Renal cortex interstitium (tissue), 11 donors: ENCODE data around the gene CLP1. TPM values are rescaled to one million over a fixed set of nuclear protein-coding genes. Genes with fewer than 3 reads are reported as not detected.
A peak's percentile ranks its signal among the peaks of the same experiment; 100 is the strongest.

Experiments
- DNase-seq, 11 donors: peaks; one replicate each; pipeline ENCODE4 v3.0.0-alpha.2; 2013; ENCODE audit warnings: low read depth in 9 of 11, low spot score in 4 of 11; ENCODE audit errors: extremely low read depth in 1 of 11
- polyA plus RNA-seq, 3 donors: library from polyadenylated mRNA; unstranded; fragments of 120-200 nt; gene quantifications; one replicate each; pipeline ENCODE4 v1.2.1, GENCODE V29; 2013; ENCODE audit not compliant: insufficient read length in 3 of 3

CLP1 gene
- polyA plus RNA-seq, 3 donors: 14.5 to 18.5 (median 16.8) TPM

DNA sequence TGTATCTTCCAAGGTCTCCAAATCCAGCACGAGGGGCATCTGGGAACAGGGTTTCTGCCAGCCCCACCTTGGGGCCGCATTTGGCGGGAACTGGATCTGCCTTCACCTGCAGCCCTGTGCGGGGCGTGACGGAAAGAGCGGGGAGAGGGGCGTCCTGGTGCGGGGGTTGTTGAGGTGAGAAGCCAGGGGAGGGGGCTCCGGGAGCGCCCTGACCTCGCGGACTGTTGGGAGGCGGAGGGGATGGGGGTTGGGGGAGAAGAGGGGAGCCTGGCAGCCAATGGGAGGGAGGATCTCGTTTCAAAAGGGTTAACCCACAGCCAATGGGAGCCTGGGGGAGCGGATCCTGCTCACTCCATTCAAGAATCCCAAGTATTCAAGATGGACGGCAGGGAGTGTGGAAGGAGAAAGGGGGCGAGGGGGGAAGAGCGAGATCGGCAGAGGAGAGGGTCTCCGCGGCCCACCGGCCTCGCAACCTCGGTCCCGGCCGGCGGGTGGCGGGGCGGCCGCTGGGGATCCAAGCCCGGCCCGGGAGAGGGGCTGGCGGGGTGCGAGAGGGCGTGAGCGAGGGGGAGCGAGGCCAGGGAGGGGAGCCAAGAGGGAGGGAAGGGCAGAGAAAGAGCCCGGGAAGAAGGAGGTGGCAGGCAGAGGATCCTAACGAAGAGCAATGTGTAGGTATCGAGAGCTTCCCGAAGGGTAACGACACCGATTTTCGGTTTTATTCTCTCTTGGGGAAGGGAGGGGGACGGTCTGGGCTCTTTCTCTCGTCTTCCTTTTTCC lies 19.4 kb upstream of the CLP1 start:
- DNase-seq: peak in 10 of 11 donors; percentile 78 to 94 (median 88)

DNA sequence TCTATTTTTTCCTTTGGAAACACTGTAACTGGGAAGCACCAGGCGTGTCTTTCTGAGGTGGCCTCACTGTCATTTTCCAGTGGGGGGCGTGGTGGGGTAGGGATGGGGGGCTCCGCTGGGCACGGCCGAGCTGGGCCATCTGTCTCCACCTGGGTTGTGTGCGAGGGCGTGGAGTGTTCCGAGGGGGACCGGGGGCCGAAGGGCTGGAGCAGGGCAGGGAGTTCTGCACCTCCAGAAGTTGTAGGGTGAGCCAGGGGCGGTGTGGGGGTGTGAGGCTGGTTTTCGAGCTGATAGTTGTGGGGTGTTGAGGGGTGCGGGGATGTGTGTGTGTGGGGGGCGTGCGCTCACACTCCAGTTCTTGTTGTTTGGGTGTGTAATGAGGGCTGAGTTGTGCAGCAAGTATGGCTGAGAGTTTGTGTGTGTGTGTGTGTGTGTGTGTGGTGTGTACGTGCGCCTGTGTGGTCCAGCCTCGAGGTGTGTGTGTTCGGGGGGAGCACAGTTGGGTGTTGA lies 18.7 kb upstream of the CLP1 start:
- DNase-seq: no peak

DNA sequence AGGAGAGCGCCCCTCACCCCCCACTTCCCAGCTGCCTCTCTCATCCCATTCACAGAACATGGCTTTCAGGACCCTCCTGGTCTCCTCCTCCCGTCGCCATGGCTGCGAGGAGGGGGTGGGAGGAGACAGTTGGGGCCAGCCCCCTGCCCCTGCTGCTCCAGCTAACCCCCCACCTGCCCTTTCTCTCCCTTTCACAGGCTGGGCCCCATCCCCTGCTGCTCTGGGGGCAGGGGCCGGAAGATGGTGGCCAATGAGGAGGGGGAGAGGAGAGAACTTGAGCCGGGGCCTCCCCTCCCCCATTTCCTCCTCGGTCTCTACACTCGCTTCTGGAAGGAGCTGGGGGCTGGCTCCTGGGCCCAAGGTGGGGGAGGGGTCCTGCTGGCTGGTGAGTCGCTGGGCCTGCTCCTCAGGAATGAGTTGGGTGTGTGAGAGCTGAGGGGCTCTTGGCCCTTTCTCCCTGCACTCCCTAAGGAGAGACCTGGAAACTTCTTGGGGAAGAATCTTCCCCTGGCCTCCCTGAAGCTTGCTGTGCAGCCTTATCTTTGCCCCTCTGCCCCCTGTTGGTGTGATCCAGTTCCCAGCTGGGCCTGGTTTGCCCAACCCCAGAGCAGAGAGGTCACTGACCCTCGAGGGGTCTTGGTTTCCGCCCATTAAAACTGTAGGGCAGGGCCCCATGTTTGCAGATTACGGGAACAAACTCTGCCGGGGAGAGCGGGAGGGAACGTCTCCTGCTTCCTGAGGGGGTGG lies 18.1 kb upstream of the CLP1 start:
- DNase-seq: peak in 10 of 11 donors; percentile 87 to 95 (median 92)

DNA sequence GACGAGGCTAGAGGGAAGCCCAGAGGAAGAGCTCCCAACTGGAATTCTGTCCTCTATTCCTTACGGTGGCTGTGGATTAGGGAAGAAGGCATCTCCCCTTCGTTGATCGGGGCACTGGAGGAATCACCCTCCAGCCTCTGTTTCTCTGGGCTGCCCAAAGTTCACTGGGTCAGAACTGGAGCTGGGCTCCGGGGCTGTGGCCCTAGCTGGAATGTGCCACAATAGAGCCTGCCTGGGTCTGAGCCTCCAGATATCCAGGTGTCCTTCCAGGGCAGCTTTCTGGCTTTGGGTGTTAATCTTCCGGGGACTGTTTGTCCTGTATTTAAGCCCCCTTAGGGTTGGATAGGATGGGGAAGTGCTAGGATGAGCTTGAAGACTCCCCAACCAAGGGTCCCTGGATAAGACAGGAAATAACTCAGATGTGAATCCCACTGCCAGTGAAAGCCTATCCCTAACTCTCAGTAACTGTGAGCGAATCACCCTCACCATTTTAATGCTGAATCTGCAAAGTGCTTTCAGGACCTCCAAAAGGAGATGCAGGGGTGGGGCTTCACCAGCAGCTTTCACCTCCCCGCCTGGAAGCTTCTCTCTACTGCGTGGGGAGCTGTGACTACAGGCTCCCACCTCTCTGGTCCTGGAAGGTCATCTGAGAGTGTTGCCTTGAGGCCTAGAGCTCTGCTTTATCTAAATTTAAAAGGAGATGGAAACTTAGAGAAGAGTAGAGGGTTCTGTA lies 17.3 kb upstream of the CLP1 start:
- DNase-seq: no peak

DNA sequence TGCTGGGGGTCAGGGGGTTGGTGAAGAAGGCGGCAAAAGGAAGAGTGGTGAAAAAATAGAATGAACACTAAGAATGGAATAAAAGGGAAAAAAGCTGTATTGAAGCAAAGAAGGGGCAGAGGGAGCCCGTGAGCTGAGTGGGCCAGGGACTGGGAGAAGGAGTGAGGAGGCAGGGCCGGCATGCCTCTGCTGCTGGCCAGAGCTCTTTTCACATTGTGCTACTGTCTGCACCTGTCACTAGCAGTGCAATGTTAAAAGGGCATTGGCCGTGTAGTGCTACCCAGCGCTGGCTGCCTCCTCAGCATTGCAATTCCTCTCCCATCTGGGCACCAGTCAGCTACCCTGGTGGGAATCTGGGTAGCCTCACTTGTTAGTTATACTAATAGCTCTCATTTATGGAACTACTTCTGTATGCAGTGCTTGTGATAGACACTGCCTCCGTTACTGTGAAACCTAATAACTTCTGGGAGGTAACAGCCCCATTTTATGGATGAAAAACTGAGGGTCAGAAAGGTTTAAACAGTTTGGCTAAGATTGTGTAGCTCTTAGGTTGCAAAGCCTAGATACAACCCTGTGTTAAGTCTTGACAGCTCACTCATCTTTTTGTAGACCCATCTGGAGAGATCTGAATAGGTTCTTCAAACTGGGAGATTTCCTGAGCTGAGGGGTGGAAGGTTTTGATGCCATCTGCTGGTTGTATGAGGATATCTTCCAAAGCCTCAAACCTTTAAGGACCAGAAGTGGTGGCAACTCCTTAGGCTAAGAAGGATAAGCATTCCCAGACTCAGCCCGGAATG lies 16.4 kb upstream of the CLP1 start:
- no peak for DNase-seq

DNA sequence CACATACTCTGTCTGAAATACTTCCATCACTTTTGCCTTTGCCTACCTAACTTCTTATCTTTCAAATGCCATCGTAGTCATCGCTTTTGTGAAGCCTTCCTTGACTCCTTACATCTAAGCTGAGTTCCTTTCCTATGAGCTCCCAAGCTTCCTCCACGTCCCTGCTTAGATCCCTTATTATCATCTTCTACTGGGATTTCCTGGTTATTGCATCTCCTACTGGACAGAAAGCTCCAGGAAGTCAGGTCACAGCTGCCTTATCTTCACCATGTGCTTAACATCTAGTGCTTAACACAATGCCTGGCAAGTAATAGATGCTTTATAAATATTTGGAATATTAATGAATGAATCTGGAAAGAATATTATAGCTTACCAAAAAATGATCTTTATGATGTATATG lies 13.8 kb upstream of the CLP1 start:
- DNase-seq: no peak

DNA sequence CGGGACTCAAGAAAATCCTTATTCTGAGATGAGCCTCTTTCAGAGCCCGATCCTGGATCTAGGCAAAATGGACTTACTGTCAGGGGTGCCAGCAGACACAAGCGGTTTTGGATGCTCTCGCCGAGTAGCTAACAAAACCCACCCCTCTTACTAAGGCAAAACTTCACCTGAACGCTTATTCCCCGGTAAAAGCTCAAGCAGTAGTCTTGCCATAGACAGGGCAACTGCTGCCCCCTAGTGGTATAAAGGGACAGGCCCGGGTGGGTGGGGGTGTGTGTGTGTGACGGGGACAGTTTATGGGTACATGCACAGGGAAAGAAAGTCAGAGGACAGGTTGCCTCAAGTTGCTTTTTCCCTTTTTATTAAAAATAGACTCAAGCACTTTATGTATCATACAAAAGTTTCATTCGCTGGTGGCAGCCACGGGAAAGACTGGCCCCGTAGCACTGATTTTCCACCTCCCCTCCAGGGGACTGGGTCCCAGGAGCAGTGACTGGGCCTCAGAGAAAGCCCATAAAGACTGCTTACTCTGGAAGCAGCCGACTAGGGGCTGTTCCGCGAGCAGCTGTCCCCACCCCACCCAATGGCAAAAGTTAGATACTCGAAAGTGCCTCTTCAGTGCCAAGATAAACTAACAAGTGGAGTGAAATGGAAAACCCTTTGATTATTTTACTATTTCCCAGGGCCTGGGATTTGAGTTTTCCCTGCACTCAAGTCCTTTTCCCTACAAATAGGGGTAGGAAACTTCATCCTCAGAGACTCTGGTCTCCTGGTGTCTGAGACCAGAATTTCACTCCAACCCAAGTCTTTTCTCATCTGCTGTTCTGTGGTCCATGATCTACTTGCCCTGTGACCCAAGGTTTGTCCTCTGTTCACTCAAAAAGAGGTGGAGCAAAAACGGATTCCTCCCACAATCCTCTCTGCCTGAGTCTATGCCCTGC lies 12.5 kb upstream of the CLP1 start:
- peak in 2 of 11 donors; percentile 75 to 76 for DNase-seq

DNA sequence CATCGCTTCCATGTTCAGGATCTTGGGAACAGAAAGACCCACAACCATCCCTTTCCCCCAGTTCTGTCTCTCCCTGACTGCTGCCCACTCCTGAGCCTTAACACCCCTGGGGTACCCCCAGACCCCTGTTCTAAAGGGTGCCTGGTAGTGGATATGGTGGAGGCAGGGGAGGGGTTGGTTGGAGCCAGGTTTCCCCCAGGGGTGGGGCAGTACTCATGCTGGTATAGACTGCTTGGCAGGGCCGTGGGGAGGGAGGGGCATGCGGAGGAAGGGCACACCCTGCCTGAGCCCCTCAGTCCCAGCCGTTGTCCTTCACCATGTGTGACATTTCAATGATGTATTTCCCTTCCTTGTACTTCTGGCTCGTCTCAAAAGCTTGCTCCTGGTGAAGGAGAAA lies 11.9 kb upstream of the CLP1 start:
- no peak for DNase-seq

DNA sequence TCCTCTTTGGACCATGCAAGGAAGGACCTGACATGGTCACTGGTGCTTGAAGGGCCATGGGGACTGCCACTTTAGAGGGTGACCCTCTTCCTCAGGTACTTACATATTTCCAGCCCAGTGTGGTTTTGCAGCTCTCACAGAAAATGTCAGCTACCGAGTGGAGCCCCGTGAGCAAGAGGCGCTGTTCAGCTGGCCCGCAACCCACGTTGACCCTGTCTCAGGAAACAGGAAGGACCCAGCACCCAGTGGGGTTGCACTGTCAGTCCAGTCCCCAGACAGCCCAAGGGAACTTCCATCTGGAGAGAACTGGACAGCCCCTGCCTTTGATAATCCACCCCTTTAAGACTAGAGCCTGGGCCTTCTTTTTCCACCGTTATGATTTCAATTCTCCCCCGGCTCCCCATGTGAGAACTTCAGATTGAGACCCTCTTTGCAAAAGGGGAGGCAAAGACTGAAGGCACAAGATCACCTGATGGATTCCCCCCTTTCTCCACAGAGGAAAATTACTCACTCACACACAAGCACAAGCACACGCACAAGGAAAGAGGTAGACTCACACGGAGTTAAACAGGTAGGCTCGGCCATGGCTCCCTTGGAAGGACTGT lies 11.3 kb upstream of the CLP1 start:
- no peak for DNase-seq

DNA sequence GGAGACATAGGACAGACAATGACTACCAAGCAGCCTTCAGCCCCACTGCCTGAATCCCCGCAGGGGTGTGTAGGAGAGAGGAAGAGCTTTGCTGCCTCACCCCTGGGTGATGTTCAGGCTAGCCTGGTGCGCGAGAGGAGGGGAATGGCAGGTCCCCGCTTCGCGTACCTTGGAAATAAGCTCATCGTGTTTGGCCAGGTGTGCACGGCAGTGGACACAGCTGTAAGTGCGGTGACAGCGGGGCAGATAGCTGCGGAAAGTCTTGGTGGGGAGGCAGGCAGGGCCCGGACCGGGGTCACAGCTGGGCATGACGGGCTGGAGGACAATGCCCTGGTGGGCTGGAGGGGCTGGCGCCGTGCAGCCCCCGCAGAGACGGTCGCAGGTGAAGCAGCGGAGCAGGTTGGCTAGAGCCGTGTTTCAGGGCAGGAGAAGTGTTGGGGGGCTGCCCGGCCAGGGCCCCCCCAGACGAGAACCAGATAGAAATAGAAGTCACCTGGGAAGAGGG lies 10.7 kb upstream of the CLP1 start:
- no peak for DNase-seq

DNA sequence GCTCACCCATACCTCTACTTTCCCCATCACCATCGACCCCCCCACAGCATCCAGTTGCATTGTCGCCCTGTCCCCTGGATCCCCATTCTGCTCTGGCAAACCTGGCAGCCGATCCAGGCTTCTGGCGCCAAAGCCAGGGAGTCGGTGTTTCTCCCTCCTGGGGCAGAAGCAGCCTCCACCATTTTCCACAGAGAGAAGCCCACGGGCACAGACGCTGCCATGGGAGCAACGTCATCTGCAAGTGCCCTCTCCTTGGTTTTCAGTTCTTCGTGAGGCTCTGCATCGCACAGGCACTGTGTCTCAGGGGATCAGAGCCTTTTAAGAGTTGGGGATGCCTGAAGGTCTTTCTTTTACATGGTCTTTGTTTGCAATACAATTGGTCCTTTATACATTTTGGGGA lies 10.2 kb upstream of the CLP1 start:
- no peak for DNase-seq

DNA sequence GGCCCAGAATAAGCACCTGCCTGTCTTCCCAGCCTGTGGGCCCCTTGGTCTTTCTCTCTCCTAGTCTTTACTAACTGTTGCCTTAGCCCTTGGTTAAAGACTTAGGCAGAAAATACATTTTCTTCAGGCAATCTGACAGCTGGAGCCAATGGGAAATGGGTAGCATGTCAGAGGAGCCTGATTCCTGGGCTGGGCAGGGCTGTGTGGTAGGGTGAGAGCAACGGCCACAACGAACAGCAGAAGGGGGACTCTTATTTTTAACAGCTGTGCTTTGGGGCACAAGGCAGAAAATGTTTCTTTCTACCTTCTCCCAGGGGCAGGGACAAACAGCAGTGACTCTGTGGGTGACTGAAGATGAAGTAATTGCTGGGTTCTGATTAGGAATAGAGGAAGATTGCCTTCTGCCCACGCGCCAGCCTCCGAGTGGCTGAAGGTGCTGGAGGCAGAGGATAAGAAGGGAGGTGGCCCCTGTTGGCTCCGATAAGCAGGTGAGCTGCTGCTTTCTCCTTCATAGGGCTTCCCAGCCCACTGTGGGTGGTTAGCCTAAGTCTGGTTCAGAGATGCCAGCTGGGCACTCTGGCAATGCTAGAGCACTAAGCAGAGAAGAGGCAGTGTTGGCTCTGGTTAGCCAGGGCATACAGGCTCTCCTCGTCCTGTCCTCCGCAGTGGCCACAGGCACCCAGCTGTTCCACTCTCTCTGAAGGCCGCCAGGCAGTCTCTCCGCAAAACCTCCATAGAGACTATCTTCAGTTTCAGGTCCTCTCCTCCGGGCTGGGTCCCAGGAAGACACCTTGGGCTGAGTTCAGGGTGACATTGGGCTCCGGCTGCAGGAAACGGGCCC lies 9.4 kb upstream of the CLP1 start:
- no peak for DNase-seq

DNA sequence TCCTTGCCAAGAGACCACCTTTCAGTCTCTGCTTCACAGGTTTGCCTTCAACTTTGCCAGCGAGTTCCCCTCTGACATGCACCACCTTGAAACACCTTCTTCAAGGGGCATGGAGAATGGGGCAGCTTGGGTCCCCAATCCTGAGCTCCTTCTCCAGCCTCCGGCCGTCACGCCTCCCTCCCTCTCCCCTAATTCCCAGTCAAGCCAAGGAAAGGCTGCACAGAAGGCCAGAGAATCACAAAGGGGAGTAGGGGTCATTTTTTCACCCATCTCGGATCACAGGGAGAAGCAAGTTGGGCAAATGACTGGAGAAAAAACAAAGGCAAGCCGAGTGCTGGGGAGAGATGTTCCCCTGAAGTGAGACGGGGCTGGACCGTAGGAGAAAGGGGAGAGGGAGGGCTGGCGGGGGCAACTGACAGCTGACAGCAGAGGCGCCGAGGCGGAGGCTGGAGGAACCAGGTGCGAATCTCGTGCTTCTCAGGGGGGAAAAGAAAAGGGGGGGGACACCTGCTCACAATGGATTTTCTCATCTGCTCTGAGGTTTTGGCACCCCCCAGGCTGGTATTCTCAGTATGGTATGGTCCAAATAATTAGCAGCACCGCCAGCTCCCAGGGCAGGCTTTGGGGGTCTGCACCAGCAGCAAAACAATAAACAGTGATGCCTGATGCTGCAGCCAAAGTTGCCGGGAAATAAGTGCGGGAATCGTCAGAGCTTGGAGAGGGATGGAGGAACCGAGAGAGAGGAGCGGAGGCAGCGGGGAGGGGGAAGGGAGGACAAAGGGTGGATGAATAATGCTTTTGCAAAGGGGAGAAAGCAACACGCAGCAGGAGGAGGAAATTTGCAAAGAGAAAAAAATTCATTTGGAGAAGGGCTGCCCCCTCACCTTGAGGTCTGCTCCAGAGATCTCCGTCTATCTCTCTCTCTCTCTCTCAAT lies 8.5 kb upstream of the CLP1 start:
- DNase-seq: no peak

DNA sequence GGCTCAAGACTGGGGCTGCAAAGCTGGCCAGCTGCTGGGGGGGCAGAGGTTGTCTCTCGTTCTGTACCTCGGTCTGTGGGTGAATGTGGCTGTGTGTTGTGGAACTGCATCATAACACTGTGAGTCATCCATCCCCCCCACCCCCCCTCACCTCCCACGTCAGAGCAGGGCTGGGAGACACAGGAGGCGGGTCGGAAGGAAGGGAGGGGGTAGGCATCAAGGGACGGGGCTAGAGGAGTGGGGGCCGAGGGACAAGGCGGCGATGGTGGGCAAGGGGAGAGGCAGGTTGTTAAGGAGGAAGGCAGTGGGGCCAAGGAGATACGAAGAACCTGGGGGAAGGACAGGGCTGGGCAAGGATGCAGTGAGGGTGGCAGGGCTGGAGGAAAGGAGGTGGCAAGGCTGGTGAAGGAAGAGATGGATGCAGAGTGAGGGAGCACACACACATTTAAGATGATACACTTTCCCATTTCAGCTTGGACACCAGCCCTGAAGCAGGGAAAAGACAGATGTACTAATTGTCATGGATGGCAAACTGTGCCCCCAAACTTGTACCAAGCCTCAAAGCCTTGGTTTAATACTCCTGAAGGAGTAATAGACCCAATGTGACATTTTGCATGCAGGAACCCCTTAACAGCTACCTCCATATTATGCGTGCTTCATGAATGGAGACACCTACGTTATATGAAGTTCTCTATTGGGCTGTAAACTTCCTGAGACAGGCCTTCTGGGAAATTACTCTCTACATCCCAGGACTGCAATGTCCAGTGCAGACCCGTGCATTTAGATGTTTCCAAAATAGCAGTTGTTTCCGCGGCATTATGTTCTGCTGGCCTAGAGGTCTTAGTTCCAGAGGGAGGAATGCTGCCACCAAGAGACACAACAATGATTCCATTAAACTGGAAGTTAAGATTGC lies 7.5 kb upstream of the CLP1 start, which contains the start of gene YPEL4:
Gene YPEL4, minus strand, starts transcription at position 87 of the 913 bp plus-strand sequence. CDS start 2,805 bp downstream, outside the sequence.
- DNase-seq: no peak
